LNCaP clone FGC (cell line): ENCODE measurements around the gene FCHO1.

Experiments
- DNase-seq: peaks from one replicate; pipeline ENCODE4 v3.0.0-alpha.2; 2011; ENCODE audit warnings: low read depth
- H3K4me3 ChIP-seq: 2 replicates; pipeline ENCODE4 v1.5.1; 2011; ENCODE audit warnings: mild to moderate bottlenecking, low read depth, low read length, control low read depth
- CTCF ChIP-seq: IDR thresholded peaks from 2 replicates; pipeline ENCODE4 v1.5.1; 2012; ENCODE audit warnings: mild to moderate bottlenecking; ENCODE audit not compliant: control insufficient read depth, insufficient read depth; ENCODE audit errors: extremely low read depth

Gene FCHO1

GRCh38 chr19:17754634-17755442 lies 3.6 kb downstream of the FCHO1 start:
- no peak for DNase-seq
- no peak for TF ChIP-seq CTCF
- H3K4me3 ChIP-seq = no peak overlapping the region

- no peak overlapping the region for H3K4me3 ChIP-seq
- DNase-seq = no peak
- no peak for TF ChIP-seq CTCF
Observed at GRCh38 chr19:17755443-17755890, 4.2 kb downstream of the FCHO1 start.

GRCh38 chr19:17755977-17756670 lies 4.8 kb downstream of the FCHO1 start:
- TF ChIP-seq CTCF = no peak
- DNase-seq = no peak
- H3K4me3 ChIP-seq = no peak overlapping the region

GRCh38 chr19:17757125-17757524 lies 5.8 kb downstream of the FCHO1 start:
- no peak for DNase-seq
- H3K4me3 ChIP-seq = no peak overlapping the region
- TF ChIP-seq CTCF = no peak

GRCh38 chr19:17758515-17758914 lies 7.2 kb downstream of the FCHO1 start:
- TF ChIP-seq CTCF = no peak
- no peak for DNase-seq

GRCh38 chr19:17761148-17761547 lies 9.9 kb downstream of the FCHO1 start:
- DNase-seq = no peak
- H3K4me3 ChIP-seq = no peak overlapping the region
- TF ChIP-seq CTCF = no peak

More at GRCh38 chr19:17758515-17758914, 7.2 kb downstream of the FCHO1 start:
- H3K4me3 ChIP-seq = no peak overlapping the region
